ENCODE data around the gene ARHGAP22.

DNA sequence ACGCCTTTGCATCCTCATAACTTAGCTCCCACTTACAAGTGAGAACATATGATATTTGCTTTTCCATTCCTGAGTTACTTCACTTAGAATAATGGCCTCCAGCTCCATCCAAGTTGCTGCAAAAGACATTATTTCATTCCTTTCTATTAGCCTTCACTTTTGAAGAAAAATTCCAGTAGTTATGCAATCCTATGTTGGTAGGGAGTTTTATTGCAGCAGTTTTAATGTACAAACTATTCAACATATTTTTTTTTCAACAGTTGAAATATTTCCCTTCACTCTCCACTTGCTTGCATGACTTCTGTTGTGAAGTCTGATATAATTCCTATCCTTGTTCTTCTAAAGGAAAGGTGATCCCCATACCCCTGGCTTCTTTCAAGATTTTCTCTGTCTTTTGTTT is 27.3 kb upstream of the ARHGAP22 start:
- TF ChIP-seq, protein P1, sequence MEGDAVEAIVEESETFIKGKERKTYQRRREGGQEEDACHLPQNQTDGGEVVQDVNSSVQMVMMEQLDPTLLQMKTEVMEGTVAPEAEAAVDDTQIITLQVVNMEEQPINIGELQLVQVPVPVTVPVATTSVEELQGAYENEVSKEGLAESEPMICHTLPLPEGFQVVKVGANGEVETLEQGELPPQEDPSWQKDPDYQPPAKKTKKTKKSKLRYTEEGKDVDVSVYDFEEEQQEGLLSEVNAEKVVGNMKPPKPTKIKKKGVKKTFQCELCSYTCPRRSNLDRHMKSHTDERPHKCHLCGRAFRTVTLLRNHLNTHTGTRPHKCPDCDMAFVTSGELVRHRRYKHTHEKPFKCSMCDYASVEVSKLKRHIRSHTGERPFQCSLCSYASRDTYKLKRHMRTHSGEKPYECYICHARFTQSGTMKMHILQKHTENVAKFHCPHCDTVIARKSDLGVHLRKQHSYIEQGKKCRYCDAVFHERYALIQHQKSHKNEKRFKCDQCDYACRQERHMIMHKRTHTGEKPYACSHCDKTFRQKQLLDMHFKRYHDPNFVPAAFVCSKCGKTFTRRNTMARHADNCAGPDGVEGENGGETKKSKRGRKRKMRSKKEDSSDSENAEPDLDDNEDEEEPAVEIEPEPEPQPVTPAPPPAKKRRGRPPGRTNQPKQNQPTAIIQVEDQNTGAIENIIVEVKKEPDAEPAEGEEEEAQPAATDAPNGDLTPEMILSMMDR (conservative IDR thresholded peaks at IDR 0.05; ENCODE audit: low read depth, low read length) = no peak
- TF ChIP-seq POLR2A (IDR thresholded peaks at IDR 0.05; ENCODE audit: low read depth, low read length) (no peak), FOS (IDR thresholded peaks at IDR 0.05; ENCODE audit: low read depth, low read length) (no peak)

Measured in IMR-90 (cell line).